HG02973 (cell line): Measurements from ENCODE around the gene SHB.

ENCODE experiments used
- ATAC-seq: cut with Tn5 transposase; IDR thresholded peaks from one replicate; pipeline ENCODE4 v1.9.1; 2021; ENCODE audit warnings: moderate library complexity; ENCODE audit not compliant: unreplicated experiment

SHB gene

GRCh38 chr9:37942621-37943344 is 126.2 kb downstream of the SHB start:
- no peak for ATAC-seq

- no peak for ATAC-seq
Measured at GRCh38 chr9:37941253-37941652, 127.8 kb downstream of the SHB start.

- ATAC-seq, result no peak
Measured at GRCh38 chr9:37939575-37940095, 129.4 kb downstream of the SHB start.

GRCh38 chr9:37938121-37938891 is 130.7 kb downstream of the SHB start:
- ATAC-seq, result no peak

- ATAC-seq, result no peak
Measured at GRCh38 chr9:37937366-37937765, 131.7 kb downstream of the SHB start.

GRCh38 chr9:37936965-37937364 is 132.1 kb downstream of the SHB start:
- no peak for ATAC-seq

- ATAC-seq, result no peak
Measured at GRCh38 chr9:37936376-37936775, 132.7 kb downstream of the SHB start.

GRCh38 chr9:37935096-37935495 is 133.9 kb downstream of the SHB start:
- no peak for ATAC-seq

- no peak for ATAC-seq
Measured at GRCh38 chr9:37931592-37931991, 137.4 kb downstream of the SHB start.

- no peak for ATAC-seq
Measured at GRCh38 chr9:37929441-37929895, 139.6 kb downstream of the SHB start.

- ATAC-seq, result no peak
Measured at GRCh38 chr9:37928552-37929430, 140.2 kb downstream of the SHB start.

- ATAC-seq, result no peak
Measured at GRCh38 chr9:37927601-37928551, 141.2 kb downstream of the SHB start.

GRCh38 chr9:37927132-37927531 is 141.9 kb downstream of the SHB start:
- no peak for ATAC-seq

- no peak for ATAC-seq
Measured at GRCh38 chr9:37926737-37927118, 142.3 kb downstream of the SHB start.

GRCh38 chr9:37925786-37926736 is 143.0 kb downstream of the SHB start:
- no peak for ATAC-seq

- ATAC-seq, result no peak
Measured at GRCh38 chr9:37925006-37925405, 144.0 kb downstream of the SHB start.

GRCh38 chr9:37924538-37924937 is 144.5 kb downstream of the SHB start:
- ATAC-seq, result no peak

- no peak for ATAC-seq
Measured at GRCh38 chr9:37923796-37924427, 145.1 kb downstream of the SHB start.
